Psoas muscle (tissue), 8 donors: Measurements from ENCODE around the gene OVCA2. TPM values are rescaled to one million over a fixed set of nuclear protein-coding genes. Genes with fewer than 3 reads are reported as not detected.

Experiments used
- ATAC-seq, 4 donors: fragments of 200-7000 bp; cut with Tn5 transposase; one replicate each; pipeline ENCODE4 v1.9.1; 2020; ENCODE audit warnings: moderate library complexity in 3 of 4, mild to moderate bottlenecking in 2 of 4
- DNase-seq, 2 donors: peaks; one replicate each; pipeline ENCODE4 v3.0.0-alpha.2; 2020
- H3K27ac ChIP-seq: fragments of 200-600 bp; one replicate; pipeline ENCODE4 v1.8.0; 2022
- H3K27me3 ChIP-seq, 3 donors: fragments of 200-600 bp in 1 of 3; one replicate each; pipeline versions ENCODE4 v1.6.1 to v1.8.0; 2013 to 2022; ENCODE audit warnings: low read length in 2 of 3, mild to moderate bottlenecking in 2 of 3, moderate library complexity in 1 of 3; ENCODE audit not compliant: insufficient read depth in 3 of 3
- H3K36me3 ChIP-seq, 2 donors: fragments of 200-600 bp in 1 of 2; one replicate each; pipeline versions ENCODE4 v1.6.1 to v1.8.0; 2013 to 2022; ENCODE audit warnings: low read depth in 1 of 2, mild to moderate bottlenecking in 1 of 2, moderate library complexity in 1 of 2; ENCODE audit not compliant: insufficient read depth in 1 of 2
- H3K4me1 ChIP-seq: fragments of 200-600 bp; one replicate; pipeline ENCODE4 v1.8.0; 2022
- H3K4me3 ChIP-seq: fragments of 200-600 bp; one replicate; pipeline ENCODE4 v1.8.0; 2022; ENCODE audit warnings: mild to moderate bottlenecking
- H3K9me3 ChIP-seq: fragments of 200-600 bp; one replicate; pipeline ENCODE4 v1.8.0; 2022
- CTCF ChIP-seq: fragments of 200-600 bp; IDR thresholded peaks from one replicate; pipeline ENCODE4 v1.8.0; 2022; ENCODE audit warnings: antibody characterized with exemption
- WGBS, 3 donors: extraction: QIAGEN DNeasy Blood & Tissue Kit; methylation state at CpG; one replicate each; pipeline versions ENCODE4 v1.1.6 to v1.1.7; 2013; 5-methylcytosine and 5-hydroxymethylcytosine counted together
- intact Hi-C, 2 donors: fragments of 100-400 bp; cut with DNase I; formaldehyde crosslinking; loops; one replicate each; pipeline versions ENCODE4 v1.11.0 to v1.14.2; 2022
- polyA plus RNA-seq, 3 donors: library from polyadenylated mRNA; stranded (reverse); fragments of 200-250 nt; gene quantifications; one replicate each; pipeline ENCODE4 v1.2.3, GENCODE V29; 2013
- total RNA-seq, 4 donors: library from RNA; stranded (reverse); fragmentation: NEBNext Ultra II Directional in 2 of 4; extraction: Animal tissue kit (Norgen Biotek cat#: 25700) in 2 of 4; gene quantifications; one replicate each; pipeline versions ENCODE4 v1.2.1 to v1.2.4, GENCODE V29; 2021 to 2023
- donor health status: healthy with polysubstance abuse.
- donor health status: DM: no; HTN: no; CAD: no; lungs with moderate emphysema.
- donor health status: Bipolar disorder and iron deficiency.
- donor health status: healthy.
- donor health status: DM: yes; HTN: yes; CAD: no.
- donor health status: DM: no; HTN: no; CAD: no.
- donor health status: DM: no; HTN: no; CAD: no.
- donor health status: DM: yes; HTN: yes; CAD: no.

OVCA2 gene
- total and polyA plus RNA-seq, 7 donors = 10.1 to 66.1 (median 23.0) TPM

DNA sequence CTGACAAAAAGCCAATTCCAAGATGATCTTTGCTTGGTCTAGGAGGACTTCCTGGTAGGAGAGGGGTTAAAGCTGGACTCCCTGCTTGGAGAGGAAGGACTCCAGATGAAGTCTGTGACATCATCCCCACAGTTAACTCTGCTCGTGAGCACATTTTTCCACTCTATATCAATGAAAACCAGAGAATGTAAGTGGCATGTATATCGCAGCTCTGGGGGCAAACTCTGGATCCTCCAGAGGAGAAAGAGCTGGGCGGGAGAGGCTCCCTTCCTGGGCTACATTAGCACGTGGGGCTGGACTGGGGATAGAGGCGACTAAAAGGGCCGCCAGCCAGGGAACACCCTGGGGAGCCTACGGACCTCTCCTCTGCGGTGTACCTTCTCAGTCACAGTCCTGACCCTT, 47.2 kb downstream of the OVCA2 start:
- H3K36me3 ChIP-seq = no peaks in the 10 kb centered on the region
- peaks cover 52% of the 10 kb centered on the region for H3K4me1 ChIP-seq
- no peaks in the 10 kb centered on the region for H3K27me3 ChIP-seq
- no peak for TF ChIP-seq CTCF
- H3K9me3 ChIP-seq = no peaks in the 10 kb centered on the region
- intact Hi-C loops = loop anchor here in 1 of 2 donors (5.0 kb wide), 1 partner anchor 83 kb away; no protein-coding TSS in a partner anchor
- H3K4me3 ChIP-seq = peak overlapping the region; percentile 48
- ATAC-seq (no peak), DNase-seq (peak in 1 of 2 donors; percentile 59)
- H3K27ac ChIP-seq = peak overlapping the region; percentile 77
- WGBS, 3 donors = 49 to 54% (median 52%) methylated on average over 8 of the region's 8 CpGs

DNA sequence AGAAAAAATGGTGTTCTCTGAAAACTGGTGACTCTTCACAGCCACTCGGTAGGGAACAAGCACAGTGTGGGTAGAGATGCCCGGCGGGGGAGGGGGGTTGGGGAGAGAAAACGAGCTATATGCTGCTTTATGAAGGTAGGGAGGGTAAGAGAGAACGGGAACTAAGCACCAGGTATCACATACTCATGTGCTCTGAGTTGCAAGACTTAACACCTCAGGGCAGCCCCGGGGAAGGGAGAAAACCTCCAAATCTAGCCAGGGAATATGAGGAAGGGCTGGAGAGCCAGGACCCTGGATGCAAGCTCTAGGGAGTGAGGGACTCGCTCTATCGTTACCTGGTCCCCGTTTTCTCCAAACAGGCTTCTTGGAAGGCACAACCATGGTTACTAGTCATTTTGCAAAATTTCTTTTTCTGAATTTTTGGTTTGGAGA, 48.4 kb downstream of the OVCA2 start:
- no peaks in the 10 kb centered on the region for H3K27me3 ChIP-seq
- ATAC-seq (no peak), DNase-seq (peak in 1 of 2 donors; percentile 17)
- H3K4me1 ChIP-seq = peaks cover 42% of the 10 kb centered on the region
- no peaks in the 10 kb centered on the region for H3K9me3 ChIP-seq
- H3K4me3 ChIP-seq = peak overlapping the region; percentile 48
- H3K27ac ChIP-seq = peak overlapping the region; percentile 77
- H3K36me3 ChIP-seq = no peaks in the 10 kb centered on the region
- intact Hi-C loops = loop anchor here in 1 of 2 donors (10.0 kb wide), 1 partner anchor 155 kb away; no protein-coding TSS in a partner anchor
- WGBS, 3 donors = 71 to 79% (median 78%) methylated on average over 9 of the region's 9 CpGs
- no peak for TF ChIP-seq CTCF

GRCh38 chr17:2090804-2091534, 49.1 kb downstream of the OVCA2 start:
- H3K9me3 ChIP-seq = no peaks in the 10 kb centered on the region
- WGBS, 3 donors = 50 to 68% (median 63%) methylated on average over 2 of the region's 2 CpGs
- ATAC-seq = peak in 3 of 4 donors; percentile 35 to 57 (median 52)
- H3K27me3 ChIP-seq = no peaks in the 10 kb centered on the region
- peak; percentile 13 for TF ChIP-seq CTCF
- intact Hi-C loops = loop anchor here in 1 of 2 donors (10.0 kb wide), 1 partner anchor 154 kb away; no protein-coding TSS in a partner anchor
- H3K27ac ChIP-seq = peak overlapping the region; percentile 77
- DNase-seq = peak; percentile 67 to 80
- H3K4me1 ChIP-seq = peaks cover 39% of the 10 kb centered on the region
- H3K4me3 ChIP-seq = no peak overlapping the region
- H3K36me3 ChIP-seq = no peaks in the 10 kb centered on the region

DNA sequence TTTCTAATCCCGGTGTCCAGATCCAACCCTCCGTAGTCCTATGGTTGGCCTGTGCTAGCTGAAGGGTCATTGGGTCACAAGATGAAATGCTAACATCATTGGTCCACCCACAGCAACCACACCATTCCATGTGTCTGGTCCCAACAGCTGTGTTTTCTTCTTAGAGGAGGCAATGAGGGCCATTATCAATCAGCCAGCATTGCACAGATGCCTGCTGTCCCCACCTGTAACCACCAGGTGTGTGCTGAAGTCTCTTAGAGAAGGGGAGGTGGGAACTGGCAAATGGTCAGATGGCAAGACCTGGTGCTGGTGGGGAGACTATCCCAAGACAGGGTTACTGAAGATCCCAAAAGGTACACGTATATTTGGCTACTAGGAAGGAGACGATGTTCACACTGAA, 50.4 kb downstream of the OVCA2 start:
- Histone ChIP-seq H3K9me3 (no peaks in the 10 kb centered on the region), H3K27ac (peak overlapping the region; percentile 21), H3K36me3 (no peaks in the 10 kb centered on the region), H3K4me1 (peaks cover 26% of the 10 kb centered on the region), H3K4me3 (no peak overlapping the region), H3K27me3 (no peaks in the 10 kb centered on the region)
- no peak for ATAC-seq
- peak in 1 of 2 donors; percentile 8 for DNase-seq
- intact Hi-C loops = loop anchor here in 1 of 2 donors (10.0 kb wide), 1 partner anchor 153 kb away; no protein-coding TSS in a partner anchor
- WGBS, 3 donors = 90 to 92% (median 90%) methylated on average over 4 of the region's 4 CpGs
- no peak for TF ChIP-seq CTCF

Other genes with a start within 250 kb of the OVCA2 start
- 10 to 100 TPM in 2 of 4 donors, 1 to 10 TPM in 2; 8.8 to 18.0 (median 12.7) TPM for gene SMYD4, start 212.1 kb upstream of the OVCA2 start, total RNA-seq
- 10 to 100 TPM in 1 of 3 donors, 1 to 10 TPM in 2; 8.0 to 22.4 (median 8.4) TPM for gene SMYD4, start 212.1 kb upstream of the OVCA2 start, polyA plus RNA-seq
- gene RPA1, start 212.0 kb upstream of the OVCA2 start, total RNA-seq = 10 to 100 TPM; 52.6 to 82.1 (median 75.2) TPM
- 10 to 100 TPM; 22.1 to 49.8 (median 22.7) TPM for gene RPA1, start 212.0 kb upstream of the OVCA2 start, polyA plus RNA-seq
- gene RTN4RL1, start 16.7 kb upstream of the OVCA2 start, total RNA-seq = 1 to 10 TPM in 2 of 4 donors, under 1 TPM in 2; 0.65 to 1.7 (median 1.2) TPM
- gene RTN4RL1, start 16.7 kb upstream of the OVCA2 start, polyA plus RNA-seq = 1 to 10 TPM in 1 of 3 donors, under 1 TPM in 2; 0.44 to 1.8 (median 0.70) TPM
- gene DPH1, start 11.9 kb upstream of the OVCA2 start, total RNA-seq = 10 to 100 TPM; 36.9 to 73.4 (median 45.5) TPM
- gene DPH1, start 11.9 kb upstream of the OVCA2 start, polyA plus RNA-seq = 10 to 100 TPM; 13.5 to 51.9 (median 39.2) TPM
- gene HIC1, start 13.1 kb downstream of the OVCA2 start, total RNA-seq = 10 to 100 TPM in 1 of 4 donors, 1 to 10 TPM in 3; 4.3 to 12.6 (median 9.4) TPM
- 1 to 10 TPM; 2.0 to 3.5 (median 2.1) TPM for gene HIC1, start 13.1 kb downstream of the OVCA2 start, polyA plus RNA-seq